Measurements from ENCODE around the gene DEFB112. TPM values are rescaled to one million over a fixed set of nuclear protein-coding genes. Genes with fewer than 3 reads are reported as not detected.

DEFB112 gene
- total RNA-seq, 2 donors from 2014 or later, result not detected

DNA sequence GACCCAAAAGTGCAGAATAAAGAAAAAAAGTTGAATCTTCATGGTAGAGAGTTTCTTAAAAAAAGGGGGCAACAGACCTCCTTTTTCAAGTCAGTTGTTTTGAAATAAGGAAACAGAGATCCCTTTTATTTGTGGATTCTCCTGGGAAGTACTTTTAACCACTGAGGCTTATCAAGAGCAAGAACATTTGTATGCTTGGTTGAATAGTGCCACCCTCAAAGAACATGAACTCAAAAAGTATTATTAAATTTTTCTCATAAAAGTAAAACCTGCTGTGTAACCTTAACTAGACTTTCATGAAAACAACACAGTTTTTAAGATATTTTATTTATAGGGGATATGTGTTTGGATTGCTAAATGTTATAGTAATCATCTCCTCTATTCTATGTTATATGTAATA, 27.8 kb downstream of the DEFB112 start, which contains the start of gene DEFB110:
DEFB110 (minus strand) TSS at position 101 of the 400 bp plus-strand sequence; CDS start at position 42, 59 bp downstream.
- DNase-seq (ENCODE audit: low spot score), result no peak
- intact Hi-C loops (cut with DNase I), result no loop called here

DNA sequence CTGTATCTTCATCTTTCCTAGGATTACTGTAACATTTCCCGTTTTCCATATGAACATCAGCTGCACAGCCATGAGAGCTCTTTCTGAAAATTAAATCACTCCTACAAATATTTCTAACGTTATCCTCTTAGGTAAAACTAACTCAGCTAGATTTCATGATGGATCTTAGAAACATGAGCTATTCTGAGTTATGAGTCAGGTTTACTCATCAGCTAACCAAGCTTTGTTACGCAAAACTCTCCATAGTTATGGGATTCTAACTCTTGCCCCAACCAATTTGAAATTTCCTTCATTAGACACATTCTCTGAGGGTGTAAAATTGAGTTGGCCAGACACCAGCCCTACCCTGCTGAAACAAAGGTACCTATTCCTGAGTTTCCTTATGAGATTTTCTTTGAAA, 41.9 kb downstream of the DEFB112 start:
- no peak for DNase-seq (ENCODE audit: low spot score)
- intact Hi-C loops (cut with DNase I), result no loop called here

DNA sequence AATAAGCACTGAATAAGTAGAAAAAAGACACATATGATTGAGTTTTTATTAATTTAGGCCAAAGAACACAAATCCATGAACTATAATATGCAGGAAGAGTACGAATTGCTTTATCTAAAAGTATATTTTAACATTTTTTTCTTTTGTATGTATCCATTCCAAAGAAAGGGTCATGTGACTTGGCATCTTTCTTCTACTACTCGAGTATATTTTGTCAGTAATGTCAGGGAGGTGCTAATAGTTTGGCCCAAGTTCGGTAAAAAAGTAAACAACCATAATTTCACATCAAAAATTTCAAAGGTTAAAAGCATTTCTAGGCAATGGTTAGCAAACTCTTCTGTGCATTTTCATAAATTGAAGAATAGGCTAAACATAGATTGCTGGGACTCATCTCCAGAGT, 46.6 kb downstream of the DEFB112 start:
- DNase-seq (ENCODE audit: low spot score), result no peak
- intact Hi-C loops (cut with DNase I), result no loop called here

DNA sequence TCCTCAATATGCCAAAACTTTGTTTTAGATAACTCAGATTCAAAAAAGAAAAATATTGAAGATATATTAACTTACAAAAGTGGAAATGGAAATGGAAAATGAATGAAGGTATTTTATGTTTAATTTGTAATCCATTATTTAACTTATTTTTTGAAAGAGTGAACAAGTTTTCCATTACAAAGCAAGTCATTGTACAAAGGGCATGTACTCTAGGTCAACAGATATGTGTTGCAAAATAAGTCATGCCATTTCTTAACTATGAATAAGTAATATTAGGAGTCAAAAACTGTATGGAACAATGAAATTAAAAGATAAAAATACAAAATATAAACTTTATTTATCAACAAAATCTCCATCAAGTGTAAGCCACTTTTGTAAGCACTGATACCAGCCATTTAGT, 54.5 kb downstream of the DEFB112 start:
- intact Hi-C loops (cut with DNase I), result no loop called here
- DNase-seq (ENCODE audit: low spot score), result no peak

Other genes starting within 250 kb of the DEFB112 start
- not detected for gene CRISP1, start 183.4 kb downstream of the DEFB112 start, total RNA-seq
- gene DEFB114, start 85.8 kb downstream of the DEFB112 start, total RNA-seq, result not detected
- not detected for gene DEFB113, start 80.3 kb downstream of the DEFB112 start, total RNA-seq
- not detected for gene DEFB110, start 27.9 kb downstream of the DEFB112 start, total RNA-seq